ENCODE measurements around the gene SST. TPM values are rescaled to one million over a fixed set of nuclear protein-coding genes. Genes with fewer than 3 reads are reported as not detected.

SST gene
- total and polyA plus RNA-seq, 2 of the 4 experiments (the other 2 are of a cell fraction) = not detected

DNA sequence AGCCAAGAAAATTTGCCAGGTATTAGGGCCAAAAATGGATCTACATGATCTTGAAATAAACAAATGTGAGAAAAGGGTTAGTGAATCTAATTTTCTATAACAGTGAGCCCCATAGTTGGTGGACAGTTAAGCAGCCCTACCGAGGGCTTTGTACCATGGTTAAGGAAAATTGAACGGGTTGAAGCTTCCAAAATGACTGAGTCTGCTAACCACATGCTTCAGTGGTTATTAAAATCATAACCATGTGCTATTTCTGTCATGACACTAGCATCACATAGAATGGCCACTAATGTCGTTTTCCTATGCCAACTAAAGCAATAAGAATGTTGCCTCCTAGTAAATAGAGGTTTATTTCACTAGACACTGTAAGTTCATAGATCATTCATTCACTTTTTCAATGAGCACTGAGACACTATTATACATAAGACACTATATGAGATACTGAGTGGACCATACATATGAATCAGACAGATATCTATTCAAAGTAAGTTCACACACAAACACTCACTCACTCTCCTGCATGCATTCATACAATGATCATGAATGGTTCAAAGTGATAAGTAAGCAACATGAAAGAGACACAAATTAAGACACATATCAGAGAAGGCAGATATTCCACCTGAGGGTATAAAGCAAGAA, 4.3 kb downstream of the SST start:
- Histone ChIP-seq H3K18ac (ENCODE audit: low read depth, low read length) (no peak overlapping the region), H2AK9ac (replicated peaks; ENCODE audit: low read depth, low read length, poor library complexity) (no peak overlapping the region), H3K4me2 (ENCODE audit: low read depth, low read length) (no peak overlapping the region), H3K9me1 (ENCODE audit: insufficient read depth, low read length) (no peaks in the 10 kb centered on the region), H2BK15ac (ENCODE audit: low read depth, low read length) (no peak overlapping the region), H2AFZ (replicated peaks; ENCODE audit: low read length, poor library complexity) (no peak overlapping the region), H3K14ac (replicated peaks; ENCODE audit: low read depth, low read length) (no peak overlapping the region), H3K79me1 (ENCODE audit: low read depth in 1 of 2, low read length in 2 of 2) (no peaks in the 10 kb centered on the region), H3K23ac (ENCODE audit: low read depth, low read length) (no peak overlapping the region), H3K27ac (ENCODE audit: insufficient read depth, low read length) (no peak overlapping the region), H2BK20ac (ENCODE audit: low read depth, low read length) (no peak overlapping the region), H3K9ac (ENCODE audit: low read depth, low read length) (no peak overlapping the region), H4K20me1 (ENCODE audit: insufficient read depth, low read length) (no peaks in the 10 kb centered on the region), H4K91ac (ENCODE audit: insufficient read depth, low read depth, low read length) (no peak overlapping the region), H3K56ac (ENCODE audit: extremely low read depth, insufficient read depth, low read length) (no peak overlapping the region), H4K8ac (ENCODE audit: low read depth in 2 of 2, low read length in 2 of 2) (no peak overlapping the region), H3K4ac (ENCODE audit: low read depth, low read length) (no peak overlapping the region), H3K4me3 (ENCODE audit: insufficient read depth, low read depth, low read length) (no peak overlapping the region), H3K4me1 (ENCODE audit: control insufficient read depth, insufficient read depth, low read length) (no peaks in the 10 kb centered on the region), H4K5ac (ENCODE audit: low read depth, low read length) (no peak overlapping the region), H3K9me3 (ENCODE audit: control insufficient read depth, insufficient read depth, low read length) (no peaks in the 10 kb centered on the region), H2AK5ac (ENCODE audit: low read depth, low read length) (no peak overlapping the region), H3K36me3 (ENCODE audit: control insufficient read depth, insufficient read depth, low read length) (no peaks in the 10 kb centered on the region), H2BK5ac (ENCODE audit: low read depth, low read length, poor library complexity, severe bottlenecking) (no peak overlapping the region), H3K27me3 (ENCODE audit: control insufficient read depth, insufficient read depth, low read length) (no peaks in the 10 kb centered on the region; the same call in none of the 2 replicates), H2BK120ac (ENCODE audit: low read depth, low read length) (no peak overlapping the region)
- ATAC-seq (ENCODE audit: low read depth) = no peak
- POLR2A ChIA-PET (ENCODE audit: unreplicated experiment) = no interaction called here
- in situ Hi-C loops (cut with MboI; ENCODE audit: low sequenced_read_pairs) = no loop called here
- BruUV-seq (replicated peaks) = no TSS peak
- CTCF ChIA-PET = no interaction called here
- DNase-seq = no peak
- dilution Hi-C loops (cut with HindIII; ENCODE audit: low sequenced_read_pairs, unreplicated experiment) = no loop called here
- TF ChIP-seq MXI1 (IDR thresholded peaks at IDR 0.05; ENCODE audit: borderline replicate concordance, low read depth, low read length) (no peak), SMC3 (IDR thresholded peaks at IDR 0.05; ENCODE audit: low read depth, low read length) (no peak)
- WGBS, 2 experiments (ENCODE audit: extremely low coverage in 2 of 2, insufficient read length in 1 of 2) = no CpG with 5 or more reads among the region's 3 CpGs
- intact Hi-C loops (cut with micrococcal nuclease) = no loop called here

All from IMR-90 (cell line).